Caco-2 (cell line): ENCODE data around the gene FAM13A. TPM values are rescaled to one million over a fixed set of nuclear protein-coding genes. Genes with fewer than 3 reads are reported as not detected.

Source experiments
- BruUV-seq: library from RNA; stranded (reverse); fragments of 400-500 nt; replicated peaks from 2 replicates; lab custom pipeline; 2021; lab: Mats Ljungman, UMichigan
- CTCF ChIA-PET: fragments of 300-600 bp; sonication (Branson Sonifier 250); formaldehyde crosslinking; loops from one replicate; lab custom pipeline; 2022; ENCODE audit warnings: antibody characterized with exemption; lab: Charles Lee
- POLR2A ChIA-PET: fragments of 300-600 bp; sonication (Branson Sonifier 250); formaldehyde crosslinking; loops from one replicate; lab custom pipeline; 2022; ENCODE audit warnings: antibody characterized with exemption; lab: Charles Lee
- DNase-seq, 2 experiments: peaks; one replicate each; pipeline versions ENCODE4 v3.0.0 to v3.0.0-alpha.2; 2020 to 2022
- H3K27me3 ChIP-seq: replicated peaks from 2 replicates; pipeline ENCODE4 v1.6.0; 2011; ENCODE audit warnings: low read length; ENCODE audit not compliant: control insufficient read depth, insufficient read depth
- H3K36me3 ChIP-seq: 2 replicates; pipeline ENCODE4 v1.5.1; 2011; ENCODE audit warnings: low read length; ENCODE audit not compliant: control insufficient read depth, insufficient read depth
- H3K4me1 ChIP-seq: fragments of 250-450 bp; sonication (Bioruptor Pico); 2 replicates; pipeline ENCODE4 v1.5.1; 2020; ENCODE audit warnings: mild to moderate bottlenecking
- H3K4me3 ChIP-seq: 2 replicates; pipeline ENCODE4 v1.5.1; 2011; ENCODE audit warnings: low read depth, mild to moderate bottlenecking, control low read depth, low read length
- H3K9me3 ChIP-seq: fragments of 250-450 bp; sonication (Bioruptor Pico); 2 replicates; pipeline ENCODE4 v1.5.1; 2020; ENCODE audit warnings: mild to moderate bottlenecking, moderate library complexity
- H3K27ac Mint-ChIP-seq: one replicate; pipeline ENCODE4 v1.8.0; 2022; ENCODE audit warnings: mixed read lengths; ENCODE audit not compliant: unreplicated experiment
- H3K27me3 Mint-ChIP-seq: one replicate; pipeline ENCODE4 v1.8.0; 2022; ENCODE audit warnings: mixed read lengths; ENCODE audit not compliant: insufficient read depth, unreplicated experiment
- H3K36me3 Mint-ChIP-seq: one replicate; pipeline ENCODE4 v1.8.0; 2022; ENCODE audit warnings: mild to moderate bottlenecking, mixed read lengths; ENCODE audit not compliant: insufficient read depth, unreplicated experiment
- H3K4me1 Mint-ChIP-seq: one replicate; pipeline ENCODE4 v1.8.0; 2022; ENCODE audit warnings: low read depth, mixed read lengths; ENCODE audit not compliant: unreplicated experiment
- H3K4me3 Mint-ChIP-seq: one replicate; pipeline ENCODE4 v1.8.0; 2022; ENCODE audit warnings: mild to moderate bottlenecking, moderate library complexity, mixed read lengths; ENCODE audit not compliant: unreplicated experiment
- H3K9me3 Mint-ChIP-seq: one replicate; pipeline ENCODE4 v1.8.0; 2022; ENCODE audit warnings: mixed read lengths; ENCODE audit not compliant: unreplicated experiment
- intact Hi-C: fragments of 100-400 bp; cut with micrococcal nuclease; formaldehyde crosslinking; loops from one replicate; pipeline ENCODE4 v1.10.0; 2022; ENCODE audit not compliant: unreplicated experiment
- total RNA-seq: library from RNA; stranded (reverse); gene quantifications from 2 replicates; pipeline ENCODE4 v1.2.3, GENCODE V29; 2022
- TF ChIP-seq, protein P1 (sequence below), 2 experiments: fragments of 200-600 bp in 1 of 2; IDR thresholded peaks; 1 replicate in 1 of 2; 2 replicates in 1 of 2; pipeline versions ENCODE4 v1.5.1 to v1.8.0; 2011 to 2022; ENCODE audit warnings: antibody characterized with exemption in 1 of 2, control low read depth in 1 of 2, inconsistent platforms in 1 of 2, low read depth in 1 of 2, low read length in 1 of 2, mild to moderate bottlenecking in 1 of 2, moderate library complexity in 1 of 2; ENCODE audit not compliant: insufficient read depth in 1 of 2, severe bottlenecking in 1 of 2, unreplicated experiment in 1 of 2

Gene FAM13A
- total RNA-seq, 1 experiment from 2014 or later: 11.0 TPM

DNA sequence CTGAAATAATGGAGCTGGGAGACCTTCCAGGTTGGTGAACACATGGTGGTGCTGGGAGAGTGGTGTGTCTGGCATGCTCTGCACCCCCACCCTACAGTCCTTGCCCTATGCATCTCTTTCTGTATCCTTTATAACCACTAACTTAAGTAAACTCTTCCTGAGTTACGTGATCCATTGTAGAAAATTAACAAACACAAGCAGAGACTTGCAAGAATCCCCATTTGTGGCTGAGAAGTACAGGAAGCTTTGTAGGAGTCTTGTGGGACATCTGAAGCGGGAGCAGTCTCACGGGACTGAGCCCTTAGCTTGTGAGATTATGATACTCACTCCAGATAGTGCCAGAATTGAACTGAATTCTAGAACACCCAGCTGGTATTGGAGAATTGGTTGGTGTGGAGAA, 14.3 kb upstream of the FAM13A start:
- H3K9me3 Mint-ChIP-seq: no peaks in the 10 kb centered on the region
- BruUV-seq: no TSS peak
- POLR2A ChIA-PET: no interaction called here

DNA sequence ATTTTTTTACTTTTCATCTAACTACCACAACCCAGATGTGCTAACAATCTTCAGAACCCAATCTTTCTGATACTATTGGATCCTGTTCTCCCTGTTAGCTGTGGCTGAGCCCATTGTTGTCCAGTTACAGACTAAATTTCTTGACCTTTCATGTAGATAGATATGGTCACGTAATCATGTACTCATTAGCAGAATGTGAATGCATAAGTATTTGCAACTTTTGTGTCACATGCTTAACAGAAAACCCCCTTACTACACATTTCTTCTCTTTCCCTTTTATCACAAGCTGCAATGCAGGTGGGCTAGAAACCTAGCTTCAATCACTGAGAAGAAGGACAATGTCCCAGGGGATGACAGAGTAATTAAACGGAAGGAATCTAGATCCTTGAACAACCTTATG, 13.1 kb upstream of the FAM13A start:
- no TSS peak for BruUV-seq
- no peaks in the 10 kb centered on the region for H3K36me3 Mint-ChIP-seq
- TF ChIP-seq, protein P1, sequence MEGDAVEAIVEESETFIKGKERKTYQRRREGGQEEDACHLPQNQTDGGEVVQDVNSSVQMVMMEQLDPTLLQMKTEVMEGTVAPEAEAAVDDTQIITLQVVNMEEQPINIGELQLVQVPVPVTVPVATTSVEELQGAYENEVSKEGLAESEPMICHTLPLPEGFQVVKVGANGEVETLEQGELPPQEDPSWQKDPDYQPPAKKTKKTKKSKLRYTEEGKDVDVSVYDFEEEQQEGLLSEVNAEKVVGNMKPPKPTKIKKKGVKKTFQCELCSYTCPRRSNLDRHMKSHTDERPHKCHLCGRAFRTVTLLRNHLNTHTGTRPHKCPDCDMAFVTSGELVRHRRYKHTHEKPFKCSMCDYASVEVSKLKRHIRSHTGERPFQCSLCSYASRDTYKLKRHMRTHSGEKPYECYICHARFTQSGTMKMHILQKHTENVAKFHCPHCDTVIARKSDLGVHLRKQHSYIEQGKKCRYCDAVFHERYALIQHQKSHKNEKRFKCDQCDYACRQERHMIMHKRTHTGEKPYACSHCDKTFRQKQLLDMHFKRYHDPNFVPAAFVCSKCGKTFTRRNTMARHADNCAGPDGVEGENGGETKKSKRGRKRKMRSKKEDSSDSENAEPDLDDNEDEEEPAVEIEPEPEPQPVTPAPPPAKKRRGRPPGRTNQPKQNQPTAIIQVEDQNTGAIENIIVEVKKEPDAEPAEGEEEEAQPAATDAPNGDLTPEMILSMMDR (IDR thresholded peaks at IDR 0.05; ENCODE audit: insufficient read depth in 1 of 2, low read depth in 1 of 2, low read length in 1 of 2, severe bottlenecking in 1 of 2, unreplicated experiment in 1 of 2): no peak
- Histone ChIP-seq H3K4me1 (no peaks in the 10 kb centered on the region), H3K36me3 (no peaks in the 10 kb centered on the region), H3K9me3 (no peaks in the 10 kb centered on the region), H3K4me3 (no peak overlapping the region), H3K27me3 (no peaks in the 10 kb centered on the region)
- intact Hi-C loops: no loop called here
- ChIA-PET CTCF (no interaction called here), POLR2A (no interaction called here)
- DNase-seq: no peak
- no peaks in the 10 kb centered on the region for H3K27me3 Mint-ChIP-seq
- no peaks in the 10 kb centered on the region for H3K4me1 Mint-ChIP-seq
- no peak overlapping the region for H3K27ac Mint-ChIP-seq
- H3K4me3 Mint-ChIP-seq: no peak overlapping the region
- no peaks in the 10 kb centered on the region for H3K9me3 Mint-ChIP-seq

More for the DNA sequence above, 14.3 kb upstream of the FAM13A start:
- Histone ChIP-seq H3K4me3 (no peak overlapping the region), H3K27me3 (no peaks in the 10 kb centered on the region), H3K9me3 (no peaks in the 10 kb centered on the region), H3K36me3 (no peaks in the 10 kb centered on the region), H3K4me1 (no peaks in the 10 kb centered on the region)
- no peaks in the 10 kb centered on the region for H3K36me3 Mint-ChIP-seq
- no peaks in the 10 kb centered on the region for H3K4me1 Mint-ChIP-seq
- H3K4me3 Mint-ChIP-seq: no peak overlapping the region
- H3K27ac Mint-ChIP-seq: no peak overlapping the region
- no peaks in the 10 kb centered on the region for H3K27me3 Mint-ChIP-seq
- TF ChIP-seq, protein P1 (IDR thresholded peaks at IDR 0.05; ENCODE audit: insufficient read depth in 1 of 2, low read depth in 1 of 2, low read length in 1 of 2, severe bottlenecking in 1 of 2, unreplicated experiment in 1 of 2): no peak
- CTCF ChIA-PET: no interaction called here
- intact Hi-C loops: no loop called here
- no peak for DNase-seq

DNA sequence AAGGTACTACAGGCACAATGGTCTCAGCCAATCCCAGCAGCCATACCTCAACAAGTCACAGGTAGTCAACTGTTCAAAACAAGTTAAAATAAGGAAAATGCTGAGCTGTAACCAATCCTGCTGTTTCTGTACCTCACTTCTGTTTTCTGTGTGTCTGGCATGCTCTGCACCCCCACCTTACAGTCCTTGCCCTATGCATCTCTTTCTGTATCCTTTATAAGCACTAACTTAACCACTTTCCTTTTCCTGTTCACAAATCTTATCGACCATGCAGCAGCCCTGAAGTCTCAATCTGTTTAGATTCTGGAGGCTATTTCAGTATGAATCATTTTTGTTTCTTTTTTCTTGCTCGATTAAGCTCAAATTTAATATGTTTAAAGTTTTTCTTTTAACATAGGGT, 12.5 kb upstream of the FAM13A start:
- Histone ChIP-seq H3K27me3 (no peaks in the 10 kb centered on the region), H3K4me3 (no peak overlapping the region), H3K4me1 (no peaks in the 10 kb centered on the region), H3K36me3 (no peaks in the 10 kb centered on the region), H3K9me3 (no peaks in the 10 kb centered on the region)
- intact Hi-C loops: no loop called here
- Mint-ChIP-seq H3K27me3 (no peaks in the 10 kb centered on the region), H3K36me3 (no peaks in the 10 kb centered on the region), H3K4me3 (no peak overlapping the region), H3K27ac (no peak overlapping the region), H3K9me3 (no peaks in the 10 kb centered on the region), H3K4me1 (no peaks in the 10 kb centered on the region)
- DNase-seq: no peak
- no TSS peak for BruUV-seq
- CTCF ChIA-PET: no interaction called here
- POLR2A ChIA-PET: no interaction called here
- TF ChIP-seq, protein P1 (IDR thresholded peaks at IDR 0.05; ENCODE audit: insufficient read depth in 1 of 2, low read depth in 1 of 2, low read length in 1 of 2, severe bottlenecking in 1 of 2, unreplicated experiment in 1 of 2): no peak
